ENCODE measurements around the gene SHC3.

The SHC3 gene

DNA sequence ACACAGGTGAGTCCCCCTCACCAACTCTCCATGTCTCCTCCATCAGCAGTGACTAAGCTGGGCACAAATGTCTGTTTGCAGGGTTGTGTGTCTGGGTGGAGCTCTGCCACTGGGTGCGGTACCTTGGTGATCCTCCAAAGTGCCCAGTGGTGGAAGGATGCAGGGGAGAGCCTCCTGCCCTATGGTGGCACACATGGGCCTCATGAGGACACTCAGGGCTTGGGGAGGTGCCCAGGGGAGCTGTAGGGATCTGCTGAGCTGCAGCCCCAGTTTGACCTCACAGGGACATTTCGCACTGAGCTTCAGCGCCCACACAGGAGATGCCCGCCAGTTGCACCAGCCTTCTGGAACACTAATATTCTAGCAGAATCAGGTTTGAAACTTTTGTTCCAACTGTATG is 157.9 kb downstream of the SHC3 start:
- no peak for DNase-seq

GRCh38 chr9:89015336-89015735 is 163.3 kb downstream of the SHC3 start:
- DNase-seq = no peak

GRCh38 chr9:89014153-89014552 is 164.5 kb downstream of the SHC3 start:
- no peak for DNase-seq

- DNase-seq = no peak
Observed at GRCh38 chr9:89013660-89014059, 165.0 kb downstream of the SHC3 start.

DNA sequence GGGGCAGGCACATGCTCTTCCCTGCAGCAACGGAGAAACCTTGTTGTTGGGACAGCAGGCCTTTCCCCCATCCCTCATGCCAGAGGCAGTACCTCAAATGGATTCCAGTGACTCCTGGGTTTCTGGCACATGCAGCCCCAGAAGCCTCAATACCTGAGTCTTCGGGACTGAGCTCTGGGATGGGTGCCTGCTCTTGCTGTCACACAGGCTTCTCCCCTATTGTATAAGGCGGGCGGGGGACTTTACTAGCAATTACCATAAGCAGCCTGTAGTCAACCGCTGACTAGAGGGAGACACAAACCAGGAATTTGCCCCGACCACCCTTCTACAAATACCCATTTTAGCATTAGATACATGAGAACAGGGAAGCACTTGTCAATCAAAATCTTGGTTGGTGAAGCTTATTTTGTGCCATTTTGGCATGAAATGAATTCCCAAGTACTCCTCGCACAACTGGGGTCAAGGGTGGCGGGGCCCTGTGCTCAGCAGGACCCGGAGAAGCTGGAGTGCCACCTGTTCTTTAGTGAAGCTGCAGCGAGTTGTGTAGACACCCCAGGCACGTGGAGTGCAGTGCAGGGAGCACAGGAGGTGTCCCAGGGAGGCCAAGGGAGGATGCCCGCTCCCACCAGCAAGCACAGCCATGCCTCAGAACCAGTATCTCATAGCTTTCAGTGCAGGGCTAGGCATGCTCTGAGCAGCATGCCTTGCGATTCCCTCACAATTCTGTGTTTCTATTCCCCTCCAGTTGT is 166.2 kb downstream of the SHC3 start:
- DNase-seq = no peak

GRCh38 chr9:89011683-89012082 is 166.9 kb downstream of the SHC3 start:
- DNase-seq = no peak

DNA sequence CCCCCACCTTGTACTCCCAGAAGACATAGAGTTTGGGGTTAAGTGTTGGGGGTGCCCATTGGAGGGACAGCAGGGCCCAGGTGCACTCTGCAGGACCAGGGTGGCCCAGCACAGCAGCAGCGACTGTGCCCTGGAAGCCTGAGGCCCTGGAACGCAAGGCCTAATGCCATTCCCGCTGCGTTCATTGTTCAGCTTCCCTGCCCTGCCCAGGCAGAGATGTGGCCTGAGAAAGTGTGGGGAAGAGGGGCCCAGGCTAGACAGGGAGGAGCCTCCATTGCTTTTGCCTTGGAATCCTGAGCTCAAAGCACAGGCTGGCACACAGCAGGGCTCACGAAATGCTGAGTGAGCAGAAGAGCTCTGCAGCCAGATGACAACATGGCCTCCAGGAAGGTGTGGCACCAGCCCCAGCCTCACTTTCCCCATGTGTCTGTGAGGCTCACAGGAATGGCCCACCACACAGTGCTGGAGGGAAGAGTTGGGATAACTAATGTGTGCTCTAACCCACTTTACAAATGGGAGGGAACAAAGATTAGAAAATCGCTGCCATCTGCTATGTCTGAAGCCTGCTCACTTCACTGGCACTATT is 168.0 kb downstream of the SHC3 start:
- DNase-seq = no peak

GRCh38 chr9:89010056-89010455 is 168.6 kb downstream of the SHC3 start:
- no peak for DNase-seq

DNA sequence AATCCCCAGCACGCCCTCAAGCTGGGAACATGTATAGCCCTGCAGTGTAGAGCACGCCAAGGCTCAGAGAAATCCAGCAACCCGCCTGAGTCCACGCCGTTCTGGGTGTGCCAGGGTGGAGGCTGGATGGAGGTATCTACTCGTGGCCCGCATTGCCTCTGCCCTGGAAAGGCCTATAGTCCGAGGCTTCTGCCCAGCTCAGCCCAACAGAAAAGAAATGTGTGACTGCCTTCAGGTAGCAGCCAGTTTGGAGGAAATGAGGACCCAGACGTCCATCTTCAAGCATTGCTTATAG is 169.1 kb downstream of the SHC3 start:
- no peak for DNase-seq

GRCh38 chr9:89008744-89009545 is 169.7 kb downstream of the SHC3 start:
- DNase-seq = no peak

DNA sequence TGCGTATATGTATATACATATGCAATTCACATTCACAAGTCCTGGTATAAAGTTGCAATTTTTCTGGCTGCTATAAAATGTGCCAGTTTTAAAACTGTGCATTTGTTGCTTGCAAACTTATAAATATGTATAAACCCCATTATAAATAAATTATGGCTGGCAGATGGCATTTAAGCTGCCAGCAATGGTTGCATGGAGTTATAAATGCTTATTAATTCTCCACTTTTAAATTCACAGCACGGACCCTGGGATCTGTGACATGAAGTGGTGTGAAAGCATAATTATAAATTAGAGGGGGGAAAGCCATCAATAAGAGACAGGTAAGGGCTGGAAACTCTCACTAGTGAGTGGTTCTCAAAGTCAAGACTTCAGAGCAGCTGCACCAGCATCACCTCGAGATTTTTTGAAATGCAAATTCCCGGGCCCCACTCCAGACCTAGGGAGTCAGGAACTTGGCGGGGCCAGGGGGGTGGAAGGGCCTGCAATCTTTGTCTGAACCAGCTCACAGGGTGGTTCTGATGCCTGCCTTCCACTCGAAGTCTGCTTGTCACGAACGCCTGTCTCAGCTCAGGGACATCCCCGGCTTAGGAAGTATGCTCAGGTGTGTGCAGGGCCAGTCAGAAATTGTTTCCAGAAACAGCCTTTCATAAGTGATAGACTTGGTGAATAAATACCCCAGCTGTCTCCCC is 170.4 kb downstream of the SHC3 start:
- DNase-seq = no peak

DNA sequence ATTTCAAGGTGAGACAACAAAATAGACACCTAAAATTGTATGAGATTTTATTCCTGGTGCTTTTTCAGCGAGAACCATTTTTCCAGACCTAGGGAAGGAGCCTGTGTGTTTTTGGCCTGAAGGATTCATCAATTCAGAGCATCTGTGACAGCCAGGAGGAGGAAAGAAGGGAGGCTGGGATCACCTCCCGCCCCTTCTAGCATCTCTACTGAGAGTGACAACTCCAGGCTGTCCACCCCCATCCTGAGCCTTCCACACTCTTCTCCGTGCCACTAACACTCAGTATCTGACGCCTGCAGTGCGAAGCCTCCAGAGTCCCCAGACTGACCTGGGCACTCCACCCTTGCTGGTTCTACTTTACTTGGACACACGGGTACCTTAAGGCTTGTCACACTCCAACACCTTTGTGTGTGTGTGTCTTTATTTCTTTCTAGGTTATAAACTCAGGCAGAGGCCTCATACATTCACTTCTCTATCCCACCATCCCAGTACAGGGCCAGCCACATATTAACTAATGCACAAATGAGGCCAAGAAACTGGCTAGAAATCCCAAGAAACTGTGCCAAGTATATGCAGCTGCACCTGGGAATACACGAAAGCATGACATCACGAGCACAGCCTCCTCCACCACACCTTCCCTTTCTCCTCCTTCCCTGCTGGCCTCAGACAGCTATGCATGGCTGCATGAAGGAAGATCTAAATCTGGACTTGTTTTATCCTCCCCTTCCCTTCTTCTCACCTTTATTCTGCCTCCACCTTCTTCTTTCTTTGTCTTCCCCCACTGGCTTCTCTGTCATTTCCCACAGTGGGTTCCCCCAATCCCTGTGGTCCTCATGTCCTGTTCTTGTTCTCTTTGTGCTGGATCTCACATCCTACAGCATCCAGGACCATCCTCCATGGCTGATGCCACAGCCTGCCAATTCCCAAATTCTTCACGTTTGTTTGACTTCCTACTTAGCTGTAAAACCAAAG is 171.3 kb downstream of the SHC3 start:
- no peak for DNase-seq

DNA sequence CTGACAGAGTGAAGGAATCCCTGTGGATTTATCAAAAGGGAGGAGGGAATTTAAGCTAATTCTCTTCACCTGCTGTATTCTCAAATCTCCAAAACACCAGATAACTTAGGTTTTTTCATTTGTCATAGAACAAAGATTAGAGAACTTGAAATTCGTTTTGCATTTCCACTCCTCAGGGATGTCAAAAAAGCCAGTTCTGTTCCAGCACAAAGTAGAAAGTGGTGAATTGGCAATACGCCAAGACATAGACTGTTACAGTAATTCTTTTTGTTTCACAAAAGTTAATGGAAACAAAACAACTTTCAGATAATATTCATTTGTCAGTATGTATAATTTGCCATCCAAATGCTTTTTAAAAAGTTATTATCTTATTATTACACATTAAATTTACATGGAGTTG is 172.4 kb downstream of the SHC3 start:
- DNase-seq = no peak

- DNase-seq = no peak
Observed at GRCh38 chr9:89005323-89005722, 173.3 kb downstream of the SHC3 start.

GRCh38 chr9:89002987-89003386 is 175.6 kb downstream of the SHC3 start:
- DNase-seq = no peak

DNA sequence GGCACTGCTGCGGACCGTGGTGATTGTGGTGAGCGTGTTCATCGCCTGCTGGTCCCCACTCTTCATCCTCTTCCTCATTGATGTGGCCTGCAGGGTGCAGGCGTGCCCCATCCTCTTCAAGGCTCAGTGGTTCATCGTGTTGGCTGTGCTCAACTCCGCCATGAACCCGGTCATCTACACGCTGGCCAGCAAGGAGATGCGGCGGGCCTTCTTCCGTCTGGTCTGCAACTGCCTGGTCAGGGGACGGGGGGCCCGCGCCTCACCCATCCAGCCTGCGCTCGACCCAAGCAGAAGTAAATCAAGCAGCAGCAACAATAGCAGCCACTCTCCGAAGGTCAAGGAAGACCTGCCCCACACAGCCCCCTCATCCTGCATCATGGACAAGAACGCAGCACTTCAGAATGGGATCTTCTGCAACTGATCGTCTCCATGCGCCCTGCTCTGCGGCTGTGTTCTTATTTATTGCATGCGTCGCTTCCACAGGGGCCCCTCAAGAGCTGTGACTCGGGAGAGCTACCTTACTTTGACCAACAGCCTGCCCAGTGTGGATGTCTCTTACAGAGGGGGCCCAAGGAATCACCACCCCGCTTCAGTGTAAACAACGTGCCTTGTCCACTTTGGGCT is 176.6 kb downstream of the SHC3 start:
- DNase-seq = no peak

DNA sequence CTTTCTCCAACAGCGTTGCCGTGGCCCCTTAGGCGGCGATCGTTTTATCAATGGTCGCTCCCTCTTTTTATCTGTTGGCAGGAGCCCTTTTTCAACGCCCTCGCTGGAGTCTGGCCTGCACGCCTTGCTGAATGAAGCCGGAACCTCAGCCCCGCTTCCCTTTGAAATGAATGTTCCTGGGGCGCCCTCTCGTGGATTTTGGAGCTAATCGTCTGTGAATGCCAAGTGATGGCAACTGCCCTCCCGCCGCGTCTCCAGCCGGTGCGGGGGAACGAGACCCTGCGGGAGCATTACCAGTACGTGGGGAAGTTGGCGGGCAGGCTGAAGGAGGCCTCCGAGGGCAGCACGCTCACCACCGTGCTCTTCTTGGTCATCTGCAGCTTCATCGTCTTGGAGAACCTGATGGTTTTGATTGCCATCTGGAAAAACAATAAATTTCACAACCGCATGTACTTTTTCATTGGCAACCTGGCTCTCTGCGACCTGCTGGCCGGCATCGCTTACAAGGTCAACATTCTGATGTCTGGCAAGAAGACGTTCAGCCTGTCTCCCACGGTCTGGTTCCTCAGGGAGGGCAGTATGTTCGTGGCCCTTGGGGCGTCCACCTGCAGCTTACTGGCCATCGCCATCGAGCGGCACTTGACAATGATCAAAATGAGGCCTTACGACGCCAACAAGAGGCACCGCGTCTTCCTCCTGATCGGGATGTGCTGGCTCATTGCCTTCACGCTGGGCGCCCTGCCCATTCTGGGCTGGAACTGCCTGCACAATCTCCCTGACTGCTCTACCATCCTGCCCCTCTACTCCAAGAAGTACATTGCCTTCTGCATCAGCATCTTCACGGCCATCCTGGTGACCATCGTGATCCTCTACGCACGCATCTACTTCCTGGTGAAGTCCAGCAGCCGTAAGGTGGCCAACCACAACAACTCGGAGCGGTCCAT is 177.4 kb downstream of the SHC3 start:
- DNase-seq = peak; percentile 82

- no peak for DNase-seq
Observed at GRCh38 chr9:89000371-89000781, 178.2 kb downstream of the SHC3 start.

DNA sequence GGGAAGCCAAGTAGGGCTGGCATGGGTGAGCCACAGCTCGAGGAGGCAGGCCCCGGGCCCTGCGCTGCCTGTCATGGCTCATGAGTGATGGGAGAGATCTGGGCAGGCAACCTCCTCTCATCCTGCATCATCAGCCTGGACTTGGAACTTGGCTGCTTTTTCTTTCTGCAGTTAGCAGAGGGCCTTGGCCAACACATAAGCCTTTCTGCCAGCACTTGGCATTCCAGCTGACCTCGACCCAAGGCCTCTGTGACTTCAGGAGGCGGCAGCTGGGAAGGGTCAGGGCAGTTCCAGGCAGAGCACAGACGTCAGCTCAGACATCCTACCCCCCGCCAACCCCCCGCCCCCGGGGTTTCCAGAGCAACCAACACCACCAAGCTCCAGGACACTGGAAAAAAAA is 179.7 kb downstream of the SHC3 start:
- DNase-seq = no peak

- DNase-seq = no peak
Observed at GRCh38 chr9:88998503-88998902, 180.1 kb downstream of the SHC3 start.

DNA sequence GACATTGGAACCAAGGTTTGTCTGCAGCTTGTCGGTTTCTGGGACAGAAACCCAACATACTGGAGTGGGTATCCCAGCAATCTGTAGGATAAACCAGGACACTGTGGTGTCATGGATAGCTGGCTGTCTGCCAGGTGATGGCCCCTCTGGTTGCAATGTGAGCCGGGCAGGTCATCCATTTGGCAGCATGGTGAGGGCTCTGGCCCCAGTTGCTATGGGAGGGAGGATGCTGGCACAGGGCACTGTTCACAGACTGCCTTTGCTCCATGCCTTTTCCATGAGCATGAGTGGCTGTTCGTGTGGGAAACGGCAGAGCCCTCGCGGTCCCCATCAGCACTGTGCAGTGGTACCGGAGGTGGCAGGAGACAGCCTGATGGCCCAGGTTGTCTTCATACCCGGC is 181.0 kb downstream of the SHC3 start:
- no peak for DNase-seq
